GM21717 (cell line): ENCODE data around the gene INPP5A.
A peak's percentile ranks its signal among the peaks of the same experiment; 100 is the strongest.

Source experiments
- ATAC-seq: cut with Tn5 transposase; IDR thresholded peaks from one replicate; pipeline ENCODE4 v1.9.1; 2021; ENCODE audit warnings: mild to moderate bottlenecking, moderate library complexity; ENCODE audit not compliant: unreplicated experiment

INPP5A gene

GRCh38 chr10:132534391-132535064 is 3.1 kb upstream of the INPP5A start:
- ATAC-seq, result no peak

DNA sequence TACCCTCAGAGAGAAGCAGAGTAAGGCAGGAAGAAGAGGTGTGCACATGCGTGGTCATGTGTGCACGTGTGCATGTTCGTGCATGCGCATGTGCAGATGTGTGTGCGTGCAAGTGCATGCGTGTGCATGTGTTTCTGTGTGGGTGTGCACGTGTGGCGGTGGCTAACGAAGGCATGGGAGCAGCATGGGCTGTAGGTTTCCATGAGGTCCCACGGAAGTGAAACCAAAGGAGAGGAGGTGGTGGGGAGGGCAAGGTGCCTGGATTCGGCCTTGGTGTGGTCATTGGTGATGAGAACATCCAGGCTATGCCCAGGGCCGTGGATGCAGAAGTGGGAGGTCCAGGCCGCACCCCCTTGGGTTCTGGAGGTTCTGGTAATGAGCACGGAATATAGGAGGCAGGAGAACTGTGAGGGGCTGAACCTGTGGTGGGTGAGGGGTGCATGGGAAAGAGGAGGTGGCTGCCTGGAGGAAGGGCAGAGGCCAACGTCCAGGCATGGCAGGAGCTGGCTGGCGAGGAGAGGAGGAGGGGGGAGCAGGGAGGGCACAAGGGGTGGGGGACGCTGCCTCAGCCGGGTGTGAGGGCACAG is 2.4 kb upstream of the INPP5A start:
- ATAC-seq, result no peak

GRCh38 chr10:132536241-132536876 is 1.2 kb upstream of the INPP5A start:
- peak; percentile 2 for ATAC-seq

GRCh38 chr10:132536877-132537683 is 507 bp upstream of the INPP5A start:
- ATAC-seq, result peak; percentile 86

DNA sequence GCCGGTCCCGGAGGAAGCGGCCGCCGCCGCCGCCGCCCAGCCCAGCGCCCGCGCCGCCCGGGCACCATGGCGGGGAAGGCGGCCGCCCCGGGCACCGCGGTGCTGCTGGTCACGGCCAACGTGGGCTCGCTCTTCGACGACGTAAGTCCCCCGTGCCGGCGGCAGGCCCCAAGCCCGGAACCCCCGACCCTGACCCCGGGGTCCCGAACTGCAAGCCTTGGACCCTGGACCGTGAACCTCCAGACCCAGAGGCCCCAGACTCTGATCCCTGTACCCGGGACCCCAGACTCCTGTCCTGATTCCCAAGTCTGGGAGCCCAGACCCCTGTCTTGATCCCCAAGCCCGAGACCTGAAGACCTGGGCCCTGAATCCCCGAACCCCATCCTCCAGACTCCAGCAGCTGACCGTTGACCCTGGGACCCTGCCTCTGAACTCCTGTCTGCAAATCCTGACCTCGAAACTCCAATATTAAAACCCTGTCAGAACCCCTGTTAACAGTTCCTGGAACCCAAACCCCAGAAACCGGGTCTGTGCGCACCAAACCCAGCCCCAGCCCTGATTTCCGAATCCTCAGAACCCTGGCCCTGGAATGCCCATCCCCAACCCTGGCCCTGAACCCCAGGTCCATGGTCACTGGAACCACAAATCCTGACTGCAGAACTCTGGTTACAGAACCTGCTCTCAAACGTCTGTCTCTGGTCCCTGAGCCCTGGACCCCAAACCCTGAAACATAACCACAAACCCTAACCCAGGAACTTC is 623 bp downstream of the INPP5A start:
- ATAC-seq, result no peak

DNA sequence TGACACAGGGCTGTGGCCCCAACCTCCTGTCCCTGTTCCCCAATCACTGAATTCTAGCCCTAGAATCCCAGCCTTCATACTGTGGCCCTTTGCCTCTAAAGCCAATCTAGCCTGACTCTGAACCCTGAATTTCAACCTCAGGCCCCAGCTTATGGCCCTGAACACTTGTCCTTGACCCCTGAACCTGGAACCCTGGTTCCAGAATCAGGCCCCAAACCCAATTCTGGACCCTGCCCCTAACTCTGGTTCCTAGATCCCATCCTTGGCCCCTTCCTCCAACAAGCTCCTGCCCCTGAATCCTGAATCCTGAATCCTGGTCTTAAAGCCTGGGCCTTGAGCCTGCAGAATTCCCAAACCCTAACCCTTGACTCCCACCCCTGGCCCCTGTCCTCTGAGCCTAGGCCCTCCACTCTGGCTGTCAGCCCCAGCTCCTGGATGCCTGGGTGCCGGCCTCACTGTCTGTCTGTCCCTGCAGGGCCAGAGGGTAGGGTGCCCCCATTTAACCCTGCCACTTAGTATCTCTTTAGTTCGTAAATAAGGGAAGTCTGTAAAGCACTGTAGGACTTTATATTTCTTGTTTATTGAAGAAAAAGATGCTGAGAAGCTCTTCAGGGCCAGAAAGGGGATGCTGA is 1.3 kb downstream of the INPP5A start:
- ATAC-seq, result no peak

DNA sequence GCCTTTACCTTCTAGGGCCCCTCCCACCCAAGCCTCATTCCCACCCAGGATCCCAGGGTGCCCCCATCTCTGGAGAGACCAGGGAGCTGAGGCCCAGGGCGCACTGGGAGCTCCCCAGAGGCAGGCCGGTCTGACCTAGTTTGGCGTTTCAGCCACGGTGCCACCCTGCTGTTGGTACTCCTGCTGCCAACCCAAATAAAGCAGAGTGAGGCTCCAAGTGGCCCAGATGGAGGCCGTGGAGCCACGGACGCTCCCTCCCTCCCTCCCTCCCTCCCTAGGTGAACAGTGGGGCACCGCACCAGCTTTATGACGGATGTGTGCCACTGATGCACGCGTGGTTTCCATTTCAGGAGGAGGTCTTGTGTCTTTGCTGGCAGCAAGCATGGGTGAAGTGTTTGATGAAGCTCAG is 1.8 kb downstream of the INPP5A start:
- no peak for ATAC-seq

GRCh38 chr10:132539894-132540293 is 2.3 kb downstream of the INPP5A start:
- ATAC-seq, result no peak

GRCh38 chr10:132540456-132540855 is 2.9 kb downstream of the INPP5A start:
- ATAC-seq, result no peak

DNA sequence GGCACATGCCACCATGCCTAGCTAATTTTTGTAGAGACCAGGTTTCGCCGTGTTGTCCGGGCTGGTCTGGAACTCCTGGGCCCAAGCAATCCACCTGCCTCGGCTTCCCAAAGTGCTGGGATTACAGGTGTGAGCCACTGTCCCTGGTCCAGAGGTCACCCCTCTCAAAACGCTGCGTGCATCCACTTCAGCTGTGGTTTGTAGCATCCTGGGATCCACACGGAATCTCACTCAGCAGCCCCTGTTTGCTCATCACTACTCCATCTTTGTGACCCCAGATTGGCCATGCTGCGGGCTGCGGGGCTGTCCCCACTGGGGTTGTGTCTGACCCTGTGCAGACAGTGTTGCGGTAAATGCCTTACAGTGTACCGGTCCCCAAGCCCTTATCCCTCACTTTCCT is 3.5 kb downstream of the INPP5A start:
- no peak for ATAC-seq

GRCh38 chr10:132541601-132542011 is 4.0 kb downstream of the INPP5A start:
- no peak for ATAC-seq

GRCh38 chr10:132542086-132542775 is 4.6 kb downstream of the INPP5A start:
- no peak for ATAC-seq

DNA sequence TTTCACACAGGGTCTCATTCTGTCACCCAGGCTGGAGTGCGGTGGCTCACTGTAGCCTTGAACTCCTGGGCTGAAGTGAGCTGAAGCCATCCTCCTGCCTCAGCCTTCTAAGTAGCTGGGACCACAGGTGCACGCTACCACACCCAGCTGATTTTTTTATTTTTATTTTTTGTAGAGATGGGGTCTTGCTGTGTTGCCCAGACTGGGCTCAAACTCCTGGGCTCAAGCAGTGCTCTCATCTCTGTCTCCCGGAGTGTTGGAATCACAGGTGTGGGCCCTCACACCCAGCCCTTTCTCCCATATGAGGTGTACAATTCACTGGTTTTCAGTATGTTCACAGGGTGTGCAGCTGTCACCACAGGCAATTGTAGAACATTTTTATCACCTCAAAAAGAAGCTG is 5.2 kb downstream of the INPP5A start:
- no peak for ATAC-seq

- no peak for ATAC-seq
These were observed 6.5 kb downstream of the INPP5A start for GRCh38 chr10:132543916-132544743.

GRCh38 chr10:132544744-132545658 is 7.4 kb downstream of the INPP5A start:
- no peak for ATAC-seq

DNA sequence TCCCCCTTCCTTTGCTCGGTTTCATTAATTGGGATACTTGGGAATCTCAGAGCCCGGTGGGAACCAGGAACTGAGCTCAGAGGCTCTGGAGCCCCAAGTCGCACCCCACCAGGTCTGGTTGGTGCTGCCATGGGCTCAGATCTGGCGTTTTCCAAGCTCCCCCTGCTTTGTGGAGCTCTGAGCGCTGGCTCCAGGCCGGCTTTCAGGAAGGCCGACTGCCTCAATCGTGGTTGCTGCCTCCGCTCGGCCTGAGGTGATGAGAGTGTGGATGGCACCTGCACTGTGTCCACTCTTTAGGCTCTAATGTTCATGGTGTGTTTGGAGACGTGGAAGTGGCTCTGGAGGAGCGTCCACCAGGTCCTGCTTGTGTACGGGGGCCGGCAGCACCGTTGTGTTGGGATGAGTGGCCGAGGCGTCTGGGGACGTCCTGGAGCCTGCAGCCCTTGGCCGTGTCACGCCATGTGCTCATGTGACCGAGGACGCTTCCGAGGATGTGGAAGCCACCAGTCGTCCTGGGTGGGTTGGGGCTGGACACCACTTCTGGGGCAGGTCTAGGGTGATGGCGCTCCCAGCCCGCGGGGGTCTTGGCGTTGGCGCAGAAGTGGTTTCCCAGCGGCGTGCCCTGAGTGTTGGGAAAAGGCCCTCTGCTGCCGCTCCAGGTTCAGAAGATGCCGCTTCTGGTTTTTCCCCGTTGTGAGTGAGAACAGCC is 8.2 kb downstream of the INPP5A start:
- ATAC-seq, result no peak
